HepG2 (cell line): ENCODE measurements around the gene CISH. TPM values are rescaled to one million over a fixed set of nuclear protein-coding genes. Genes with fewer than 3 reads are reported as not detected.

Source experiments
- ATAC-seq: fragments of 200-7000 bp; cut with Tn5 transposase; 3 replicates; pipeline ENCODE4 v1.9.1; 2020; ENCODE audit warnings: mild to moderate bottlenecking, moderate library complexity
- BruUV-seq: library from RNA; stranded (reverse); fragments of 400-500 nt; replicated peaks from 2 replicates; lab custom pipeline; 2021; lab: Mats Ljungman, UMichigan
- CTCF ChIA-PET: fragments of 300-600 bp; formaldehyde crosslinking; extraction: SDS; loops from one replicate; lab custom pipeline; 2021; ENCODE audit warnings: low total read pairs, inconsistent platforms, low intra/inter-chr PET ratio; lab: Yijun Ruan, JAX
- POLR2A ChIA-PET: fragments of 350-600 bp; sonication (Branson Sonifier 250); formaldehyde crosslinking; loops from one replicate; lab custom pipeline; 2020; ENCODE audit warnings: antibody characterized with exemption, inconsistent platforms; lab: Yijun Ruan, JAX
- DNase-seq: peaks from one replicate; pipeline ENCODE4 v3.0.0-alpha.2; 2015; ENCODE audit warnings: low spot score
- FAIRE-seq: peaks from 3 replicates; lab custom pipeline; 2011; peaks lifted over from hg19 to GRCh38; lab: Jason Lieb, UNC
- H2AFZ ChIP-seq: one replicate; pipeline ENCODE4 v1.6.1; 2011; ENCODE audit warnings: low read length, inconsistent platforms
- H3K27ac ChIP-seq: fragments of 300-600 bp; 3 replicates; pipeline ENCODE4 v1.8.0; 2011; ENCODE audit warnings: mixed run types, mild to moderate bottlenecking, mixed read lengths, low read length, inconsistent platforms; ENCODE audit not compliant: insufficient read depth; ENCODE audit errors: extremely low read length
- H3K27me3 ChIP-seq, 2 experiments: fragments of 200-600 bp in 1 of 2; 2 replicates in 1 of 2; 3 replicates in 1 of 2; pipeline versions ENCODE4 v1.6.0 to v1.8.0; 2011; ENCODE audit warnings: low read length in 2 of 2, mild to moderate bottlenecking in 2 of 2, moderate library complexity in 2 of 2, inconsistent platforms in 1 of 2; ENCODE audit not compliant: insufficient read depth in 2 of 2, control insufficient read depth in 1 of 2
- H3K36me3 ChIP-seq, 2 experiments: fragments of 200-600 bp in 1 of 2; replicated peaks in 1 of 2; 2 replicates in 1 of 2; 3 replicates in 1 of 2; pipeline versions ENCODE4 v1.5.1 to v1.8.0; 2011; ENCODE audit warnings: low read length in 2 of 2, inconsistent platforms in 1 of 2; ENCODE audit not compliant: insufficient read depth in 2 of 2, control insufficient read depth in 1 of 2
- H3K4me1 ChIP-seq: 2 replicates; pipeline ENCODE4 v1.5.1; 2012; ENCODE audit warnings: low read length, inconsistent platforms; ENCODE audit not compliant: insufficient read depth
- H3K4me2 ChIP-seq: 2 replicates; pipeline ENCODE4 v1.6.0; 2011; ENCODE audit warnings: low read depth, low read length, inconsistent platforms
- H3K4me3 ChIP-seq, 3 experiments: fragments of 200-600 bp in 1 of 3; sonication (generic), shearing (Covaris generic) in 1 of 3; replicated peaks in 1 of 3; 2 replicates each; pipeline ENCODE4 v1.5.1; 2011 to 2016; ENCODE audit warnings: low read length in 3 of 3, inconsistent platforms in 2 of 3, low read depth in 2 of 3, mild to moderate bottlenecking in 2 of 3, control low read depth in 1 of 3, mixed read lengths in 1 of 3; ENCODE audit not compliant: insufficient read depth in 1 of 3
- H3K79me2 ChIP-seq: one replicate; pipeline ENCODE4 v1.6.1; 2011; ENCODE audit warnings: low read length, inconsistent platforms; ENCODE audit not compliant: insufficient read depth
- H3K9ac ChIP-seq: 2 replicates; pipeline ENCODE4 v1.6.0; 2011; ENCODE audit warnings: mild to moderate bottlenecking, low read depth, low read length, inconsistent platforms; ENCODE audit not compliant: insufficient read depth
- H3K9me3 ChIP-seq: 2 replicates; pipeline ENCODE4 v1.5.1; 2012; ENCODE audit warnings: mild to moderate bottlenecking, low read length
- H4K20me1 ChIP-seq: 2 replicates; pipeline ENCODE4 v1.6.0; 2011; ENCODE audit warnings: inconsistent platforms, mild to moderate bottlenecking, low read length, moderate library complexity; ENCODE audit not compliant: insufficient read depth
- CENPT ChIP-seq: sonication (generic); formaldehyde crosslinking; IDR thresholded peaks from 2 replicates; pipeline ENCODE4 v1.8.0; 2022; ENCODE audit warnings: low read depth, mild to moderate bottlenecking, moderate library complexity, missing genetic modification reagents
- HCFC1 ChIP-seq: fragments of 150-350 bp; IDR thresholded peaks from 2 replicates; pipeline ENCODE4 v1.6.1; 2014; ENCODE audit warnings: low read depth, low read length
- NFIB ChIP-seq: sonication (generic); formaldehyde crosslinking; IDR thresholded peaks from 2 replicates; pipeline ENCODE4 v1.9.0; 2021; ENCODE audit warnings: missing genetic modification reagents, mild to moderate bottlenecking, borderline replicate concordance
- RAD21 ChIP-seq: fragments of 450-650 bp; formaldehyde crosslinking; IDR thresholded peaks from 2 replicates; pipeline ENCODE4 v1.5.0; 2020; ENCODE audit warnings: mild to moderate bottlenecking
- SMC3 ChIP-seq: IDR thresholded peaks from 2 replicates; pipeline ENCODE4 v1.6.1; 2011; ENCODE audit warnings: low read length, improper control_type of control experiment
- SRF ChIP-seq: IDR thresholded peaks from 2 replicates; pipeline ENCODE4 v1.6.1; 2011; ENCODE audit warnings: mild to moderate bottlenecking, low read depth, low read length, moderate library complexity
- ZSCAN21 ChIP-seq: sonication (generic); formaldehyde crosslinking; IDR thresholded peaks from 2 replicates; pipeline ENCODE4 v1.8.0; 2022; ENCODE audit warnings: mild to moderate bottlenecking, missing genetic modification reagents, moderate library complexity, borderline replicate concordance
- WGBS: methylation state at CpG from one replicate; pipeline ENCODE4 v1.1.6; 2017; ENCODE audit warnings: low lambda C conversion rate; 5-methylcytosine and 5-hydroxymethylcytosine counted together
- in situ Hi-C: cut with HindIII; loops from 2 replicates; pipeline ENCODE4 v1.10.0; 2017; ENCODE audit warnings: low pct_unique_long_range_greater_than_20kb; ENCODE audit not compliant: extremely low pct_ligation_motif_present
- intact Hi-C: fragments of 100-400 bp; cut with micrococcal nuclease; formaldehyde crosslinking; loops from one replicate; pipeline ENCODE4 v1.10.0; 2022; ENCODE audit not compliant: unreplicated experiment
- polyA plus RNA-seq, 8 experiments: library from polyadenylated mRNA; depleted of rRNA in 3 of 8; stranded (reverse) in 7 of 8; unstranded in 1 of 8; fragments of >200 nt; fragmentation: Illumina TruSeq in 4 of 8; extraction: Trizol in 4 of 8; gene quantifications; 2 replicates each; pipeline versions ENCODE4 v1.2.1 to v1.2.3, GENCODE V29; 2011 to 2016; ENCODE audit warnings: low read depth in 4 of 8, missing spikeins in 1 of 8, mixed read lengths in 1 of 8; ENCODE audit not compliant: insufficient read depth in 1 of 8
- total RNA-seq, 5 experiments: library from RNA; depleted of rRNA; stranded (reverse); fragments of >200 nt; fragmentation: Illumina TruSeq; extraction: Trizol; gene quantifications; 2 replicates each; pipeline ENCODE4 v1.2.3, GENCODE V29; 2016; ENCODE audit warnings: low read depth in 1 of 5
- TF ChIP-seq, protein P1 (sequence below): fragments of 450-650 bp; IDR thresholded peaks from 2 replicates; pipeline ENCODE4 v1.6.1; 2017

CISH gene
- total and polyA plus RNA-seq, 2 of the 13 experiments (the other 11 are each of a cell fraction or from before 2014, with no cell fraction given) = 0.91 to 1.5 TPM

DNA sequence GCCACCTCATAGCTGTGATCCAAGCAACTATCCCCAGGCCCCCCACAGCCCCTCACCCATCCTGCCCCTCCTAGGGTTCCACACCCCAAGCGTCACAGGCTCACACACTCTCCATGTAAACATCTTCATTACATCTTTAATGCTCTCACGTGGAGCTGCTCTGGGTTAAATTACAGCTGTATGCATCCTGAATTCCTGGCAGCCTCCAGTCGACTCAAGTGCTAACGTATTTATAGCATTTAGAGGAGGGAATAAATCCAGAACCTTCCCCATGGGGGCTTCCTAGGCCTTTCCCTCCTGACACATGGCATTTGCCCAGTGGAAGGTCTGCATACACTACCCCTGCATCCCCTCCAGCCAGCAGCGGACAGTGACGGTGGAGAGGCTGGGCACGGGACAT, 53.7 kb downstream of the CISH start:
- H3K79me2 ChIP-seq = no peaks in the 10 kb centered on the region
- H3K4me2 ChIP-seq = no peak overlapping the region
- H3K4me1 ChIP-seq = peaks cover 16% of the 10 kb centered on the region
- DNase-seq (no peak), FAIRE-seq (no peak), ATAC-seq (no peak)
- no peak overlapping the region for H3K4me3 ChIP-seq
- no peak for TF ChIP-seq CENPT
- no peak for TF ChIP-seq SRF
- TF ChIP-seq, protein P1, sequence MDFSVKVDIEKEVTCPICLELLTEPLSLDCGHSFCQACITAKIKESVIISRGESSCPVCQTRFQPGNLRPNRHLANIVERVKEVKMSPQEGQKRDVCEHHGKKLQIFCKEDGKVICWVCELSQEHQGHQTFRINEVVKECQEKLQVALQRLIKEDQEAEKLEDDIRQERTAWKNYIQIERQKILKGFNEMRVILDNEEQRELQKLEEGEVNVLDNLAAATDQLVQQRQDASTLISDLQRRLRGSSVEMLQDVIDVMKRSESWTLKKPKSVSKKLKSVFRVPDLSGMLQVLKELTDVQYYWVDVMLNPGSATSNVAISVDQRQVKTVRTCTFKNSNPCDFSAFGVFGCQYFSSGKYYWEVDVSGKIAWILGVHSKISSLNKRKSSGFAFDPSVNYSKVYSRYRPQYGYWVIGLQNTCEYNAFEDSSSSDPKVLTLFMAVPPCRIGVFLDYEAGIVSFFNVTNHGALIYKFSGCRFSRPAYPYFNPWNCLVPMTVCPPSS = no peak
- no peak for TF ChIP-seq HCFC1
- TF ChIP-seq RAD21 (CRISPR knock-in tag) = no peak
- TF ChIP-seq NFIB (CRISPR knock-in tag) = no peak
- TF ChIP-seq ZSCAN21 (CRISPR knock-in tag) = no peak
- no peak for TF ChIP-seq SMC3
- no peak overlapping the region for H2AFZ ChIP-seq
- no peaks in the 10 kb centered on the region for H4K20me1 ChIP-seq
- no peak overlapping the region for H3K9ac ChIP-seq
- intact Hi-C loops (no loop called here), in situ Hi-C loops (no loop called here)
- BruUV-seq = no TSS peak
- ChIA-PET POLR2A (interaction anchor here (1.0 to 1.2 kb wide), 2 partner anchors 11 to 207 kb away, joined by 3 to 5 read pairs; partner anchors contain the start of genes CYB561D2, HEMK1 and NPRL2), CTCF (no interaction called here)
- H3K27ac ChIP-seq = no peak overlapping the region
- no peaks in the 10 kb centered on the region for H3K36me3 ChIP-seq
- WGBS = 18% methylated on average over 5 of the region's 7 CpGs
- no peaks in the 10 kb centered on the region for H3K9me3 ChIP-seq
- peaks cover 1 to 39% of the 10 kb centered on the region in 2 experiments; a peak in 4 of 5 replicates for H3K27me3 ChIP-seq
